Kidney (tissue), 14 donors: ENCODE results near the gene INKA1. TPM values are rescaled to one million over a fixed set of nuclear protein-coding genes. Genes with fewer than 3 reads are reported as not detected.

Experiments
- DNase-seq, 5 donors: peaks; one replicate each; pipeline ENCODE4 v3.0.0-alpha.2; 2013 to 2020
- FAIRE-seq: peaks from 2 replicates; lab custom pipeline; 2012; peaks lifted over from hg19 to GRCh38; lab: Jason Lieb, UNC
- H3K27ac ChIP-seq, 2 donors: one replicate each; pipeline ENCODE4 v1.7.0; 2013; ENCODE audit warnings: low read depth in 2 of 2, low read length in 2 of 2, inconsistent platforms in 1 of 2
- H3K27me3 ChIP-seq: one replicate; pipeline ENCODE4 v1.7.1; 2013; ENCODE audit warnings: low read length, inconsistent platforms; ENCODE audit not compliant: control insufficient read depth, insufficient read depth
- H3K36me3 ChIP-seq, 3 donors: one replicate each; pipeline versions ENCODE4 v1.7.0 to v1.7.1; 2013; ENCODE audit warnings: low read length in 3 of 3, control low read depth in 1 of 3, inconsistent platforms in 1 of 3; ENCODE audit not compliant: insufficient read depth in 3 of 3, control insufficient read depth in 2 of 3
- H3K4me1 ChIP-seq, 3 donors: one replicate each; pipeline versions ENCODE4 v1.7.0 to v1.7.1; 2013; ENCODE audit warnings: low read length in 3 of 3, inconsistent platforms in 1 of 3, low read depth in 1 of 3; ENCODE audit not compliant: control insufficient read depth in 2 of 3, insufficient read depth in 2 of 3
- H3K4me3 ChIP-seq, 3 donors: one replicate each; pipeline versions ENCODE4 v1.7.0 to v1.8.1; 2013; ENCODE audit warnings: low read length in 3 of 3, control low read depth in 1 of 3, inconsistent platforms in 1 of 3
- H3K9ac ChIP-seq, 3 donors: one replicate each; pipeline versions ENCODE4 v1.7.0 to v1.7.1; 2013; ENCODE audit warnings: low read length in 3 of 3, control low read depth in 1 of 3, inconsistent platforms in 1 of 3
- H3K9me3 ChIP-seq, 3 donors: one replicate each; pipeline versions ENCODE4 v1.7.0 to v1.7.1; 2013; ENCODE audit warnings: low read length in 3 of 3, control low read depth in 1 of 3, inconsistent platforms in 1 of 3; ENCODE audit not compliant: control insufficient read depth in 2 of 3, insufficient read depth in 1 of 3
- CTCF ChIP-seq: IDR thresholded peaks from 3 replicates; pipeline ENCODE4 v1.5.1; 2012; ENCODE audit warnings: mild to moderate bottlenecking, moderate library complexity, borderline replicate concordance; ENCODE audit not compliant: insufficient read depth; ENCODE audit errors: extremely low read depth
- intact Hi-C: fragments of 100-400 bp; cut with DNase I; formaldehyde crosslinking; loops from one replicate; pipeline ENCODE4 v1.11.1; 2022
- polyA plus RNA-seq: library from polyadenylated mRNA; stranded (reverse); fragments of 350-450 nt; fragmentation: Illumina TruSeq; extraction: RNeasy Lipid Tissue Mini Kit (QIAGEN cat#74804); gene quantifications from one replicate; pipeline ENCODE4 v1.2.3, GENCODE V29; 2014; ENCODE audit warnings: low read depth, low replicate concordance; ENCODE audit not compliant: insufficient read depth
- total RNA-seq: library from RNA; stranded (reverse); fragmentation: NEBNext Ultra II Directional; extraction: Animal tissue kit (Norgen Biotek cat#: 25700); gene quantifications from one replicate; pipeline ENCODE4 v1.2.1, GENCODE V29; 2021
- donor health status: control.
- donor health status: control.
- donor health status: control.
- donor health status: control.
- donor health status: control.
- donor health status: DM: yes; HTN: yes; CAD: no.
- donor health status: Normal renal cell carcinoma (clear cell type).

Gene INKA1
- total and polyA plus RNA-seq, 2 donors from 2014 or later = 6.3 to 9.1 TPM

GRCh38 chr3:49791571-49791970 lies 11.5 kb upstream of the INKA1 start:
- Histone ChIP-seq H3K36me3 (no peaks in the 10 kb centered on the region), H3K4me3 (no peak overlapping the region), H3K9me3 (no peaks in the 10 kb centered on the region), H3K27ac (no peak overlapping the region), H3K4me1 (peaks cover 0 to 6% (median 4%) of the 10 kb centered on the region in 3 donors), H3K27me3 (no peaks in the 10 kb centered on the region), H3K9ac (no peak overlapping the region)
- DNase-seq (no peak), FAIRE-seq (no peak)
- intact Hi-C loops = no loop called here
- no peak for TF ChIP-seq CTCF

- TF ChIP-seq CTCF = no peak
- Histone ChIP-seq H3K9me3 (no peaks in the 10 kb centered on the region), H3K27me3 (no peaks in the 10 kb centered on the region), H3K36me3 (no peaks in the 10 kb centered on the region), H3K9ac (no peak overlapping the region), H3K4me3 (no peak overlapping the region), H3K4me1 (no peaks in the 10 kb centered on the region), H3K27ac (no peak overlapping the region)
- intact Hi-C loops = no loop called here
- DNase-seq = no peak
- FAIRE-seq = no peak
Observed at GRCh38 chr3:49792371-49793150, 10.5 kb upstream of the INKA1 start.

- H3K9me3 ChIP-seq = no peaks in the 10 kb centered on the region
- H3K36me3 ChIP-seq = no peaks in the 10 kb centered on the region
- peak in 1 of 5 donors; percentile 25 for DNase-seq
- no peak overlapping the region for H3K9ac ChIP-seq
- H3K4me3 ChIP-seq = no peak overlapping the region
- no peak for FAIRE-seq
- intact Hi-C loops = no loop called here
- TF ChIP-seq CTCF = no peak
- no peak overlapping the region for H3K27ac ChIP-seq
- H3K27me3 ChIP-seq = no peaks in the 10 kb centered on the region
- H3K4me1 ChIP-seq = no peaks in the 10 kb centered on the region
Observed at GRCh38 chr3:49793486-49794085, 9.5 kb upstream of the INKA1 start.
